GM18870 (cell line): Measurements from ENCODE around the gene TTC39B.
A peak's percentile ranks its signal among the peaks of the same experiment; 100 is the strongest.

ENCODE experiments used
- ATAC-seq: cut with Tn5 transposase; IDR thresholded peaks from one replicate; pipeline ENCODE4 v1.9.1; 2021; ENCODE audit warnings: moderate library complexity; ENCODE audit not compliant: unreplicated experiment

Gene TTC39B

GRCh38 chr9:15137658-15138356 lies 169.2 kb downstream of the TTC39B start:
- ATAC-seq = no peak

GRCh38 chr9:15137089-15137488 lies 169.9 kb downstream of the TTC39B start:
- ATAC-seq = no peak

- ATAC-seq = no peak
Observed at GRCh38 chr9:15136646-15137045, 170.4 kb downstream of the TTC39B start.

- ATAC-seq = peak; percentile 87
Observed at GRCh38 chr9:15135164-15135792, 171.7 kb downstream of the TTC39B start.

GRCh38 chr9:15133488-15133887 lies 173.5 kb downstream of the TTC39B start:
- ATAC-seq = no peak

GRCh38 chr9:15132091-15132490 lies 174.9 kb downstream of the TTC39B start:
- no peak for ATAC-seq

GRCh38 chr9:15131094-15131493 lies 175.9 kb downstream of the TTC39B start:
- ATAC-seq = no peak

- ATAC-seq = no peak
Observed at GRCh38 chr9:15127831-15128230, 179.2 kb downstream of the TTC39B start.

- no peak for ATAC-seq
Observed at GRCh38 chr9:15121630-15122029, 185.4 kb downstream of the TTC39B start.

- ATAC-seq = no peak
Observed at GRCh38 chr9:15116130-15116580, 190.9 kb downstream of the TTC39B start.

GRCh38 chr9:15115702-15116101 lies 191.3 kb downstream of the TTC39B start:
- no peak for ATAC-seq

GRCh38 chr9:15115041-15115440 lies 192.0 kb downstream of the TTC39B start:
- ATAC-seq = no peak
